ENCODE measurements around the gene PRKN.

- TF ChIP-seq, protein P1, sequence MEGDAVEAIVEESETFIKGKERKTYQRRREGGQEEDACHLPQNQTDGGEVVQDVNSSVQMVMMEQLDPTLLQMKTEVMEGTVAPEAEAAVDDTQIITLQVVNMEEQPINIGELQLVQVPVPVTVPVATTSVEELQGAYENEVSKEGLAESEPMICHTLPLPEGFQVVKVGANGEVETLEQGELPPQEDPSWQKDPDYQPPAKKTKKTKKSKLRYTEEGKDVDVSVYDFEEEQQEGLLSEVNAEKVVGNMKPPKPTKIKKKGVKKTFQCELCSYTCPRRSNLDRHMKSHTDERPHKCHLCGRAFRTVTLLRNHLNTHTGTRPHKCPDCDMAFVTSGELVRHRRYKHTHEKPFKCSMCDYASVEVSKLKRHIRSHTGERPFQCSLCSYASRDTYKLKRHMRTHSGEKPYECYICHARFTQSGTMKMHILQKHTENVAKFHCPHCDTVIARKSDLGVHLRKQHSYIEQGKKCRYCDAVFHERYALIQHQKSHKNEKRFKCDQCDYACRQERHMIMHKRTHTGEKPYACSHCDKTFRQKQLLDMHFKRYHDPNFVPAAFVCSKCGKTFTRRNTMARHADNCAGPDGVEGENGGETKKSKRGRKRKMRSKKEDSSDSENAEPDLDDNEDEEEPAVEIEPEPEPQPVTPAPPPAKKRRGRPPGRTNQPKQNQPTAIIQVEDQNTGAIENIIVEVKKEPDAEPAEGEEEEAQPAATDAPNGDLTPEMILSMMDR (IDR thresholded peaks at IDR 0.05; ENCODE audit: insufficient read depth, low read depth, low read length), result no peak
- no peak for TF ChIP-seq EZH2 (IDR thresholded peaks at IDR 0.05; ENCODE audit: insufficient read depth, low read length)
Measured at GRCh38 chr6:161434350-161434749, 1293.2 kb downstream of the PRKN start.
